Activated T-helper 9 cell treated with anti-CD3 and anti-CD28 coated beads, Interleukin-2, amount 50 U/mL, for 16 hours (primary cell): ENCODE results near the gene TRIM40.

Source experiments
- DNase-seq: peaks from one replicate; pipeline ENCODE4 v3.0.0-alpha.2; 2020; ENCODE audit warnings: low read depth

Gene TRIM40

GRCh38 chr6:30149234-30149633 is 13.3 kb downstream of the TRIM40 start:
- DNase-seq, result no peak

- DNase-seq, result no peak
These were observed 14.1 kb downstream of the TRIM40 start for GRCh38 chr6:30149858-30150550.

- DNase-seq, result no peak
These were observed 14.9 kb downstream of the TRIM40 start for GRCh38 chr6:30150671-30151395.

- DNase-seq, result no peak
These were observed 15.6 kb downstream of the TRIM40 start for GRCh38 chr6:30151580-30151979.

- no peak for DNase-seq
These were observed 16.2 kb downstream of the TRIM40 start for GRCh38 chr6:30152016-30152673.

- no peak for DNase-seq
These were observed 17.1 kb downstream of the TRIM40 start for GRCh38 chr6:30152910-30153610.

GRCh38 chr6:30154061-30154460 is 18.1 kb downstream of the TRIM40 start:
- DNase-seq, result no peak

- no peak for DNase-seq
These were observed 19.0 kb downstream of the TRIM40 start for GRCh38 chr6:30154709-30155519.

GRCh38 chr6:30155520-30156261 is 19.8 kb downstream of the TRIM40 start:
- no peak for DNase-seq

- no peak for DNase-seq
These were observed 20.3 kb downstream of the TRIM40 start for GRCh38 chr6:30156262-30156599.

- no peak for DNase-seq
These were observed 20.8 kb downstream of the TRIM40 start for GRCh38 chr6:30156774-30157173.

GRCh38 chr6:30157581-30157980 is 21.6 kb downstream of the TRIM40 start:
- DNase-seq, result no peak

GRCh38 chr6:30157999-30158398 is 22.1 kb downstream of the TRIM40 start:
- no peak for DNase-seq

- no peak for DNase-seq
These were observed 22.6 kb downstream of the TRIM40 start for GRCh38 chr6:30158475-30159040.

GRCh38 chr6:30160008-30160784 is 24.3 kb downstream of the TRIM40 start:
- no peak for DNase-seq

- no peak for DNase-seq
These were observed 25.0 kb downstream of the TRIM40 start, which contains the start of gene TRIM10 for GRCh38 chr6:30160785-30161531. TSS of gene TRIM10 (minus strand) at chr6:30161211. CDS start at chr6:30160858, 353 bp downstream.

- DNase-seq, result no peak
These were observed 26.5 kb downstream of the TRIM40 start for GRCh38 chr6:30162265-30163089.
